Measurements from ENCODE around the gene C22orf23.
"Not testable (repeated sequence)": the region's sequence is repeated elsewhere in the genome, so short reads cannot be mapped to it uniquely, and the experiment has no call there.

Gene C22orf23

GRCh38 chr22:37954686-37955085 lies 1.3 kb upstream of the C22orf23 start:
- H3K4me3 ChIP-seq (ENCODE audit: control insufficient read depth, low read depth, low read length): peak overlapping the region; percentile 94
- no peak for DNase-seq (ENCODE audit: low read depth)
- TF ChIP-seq, protein P1, sequence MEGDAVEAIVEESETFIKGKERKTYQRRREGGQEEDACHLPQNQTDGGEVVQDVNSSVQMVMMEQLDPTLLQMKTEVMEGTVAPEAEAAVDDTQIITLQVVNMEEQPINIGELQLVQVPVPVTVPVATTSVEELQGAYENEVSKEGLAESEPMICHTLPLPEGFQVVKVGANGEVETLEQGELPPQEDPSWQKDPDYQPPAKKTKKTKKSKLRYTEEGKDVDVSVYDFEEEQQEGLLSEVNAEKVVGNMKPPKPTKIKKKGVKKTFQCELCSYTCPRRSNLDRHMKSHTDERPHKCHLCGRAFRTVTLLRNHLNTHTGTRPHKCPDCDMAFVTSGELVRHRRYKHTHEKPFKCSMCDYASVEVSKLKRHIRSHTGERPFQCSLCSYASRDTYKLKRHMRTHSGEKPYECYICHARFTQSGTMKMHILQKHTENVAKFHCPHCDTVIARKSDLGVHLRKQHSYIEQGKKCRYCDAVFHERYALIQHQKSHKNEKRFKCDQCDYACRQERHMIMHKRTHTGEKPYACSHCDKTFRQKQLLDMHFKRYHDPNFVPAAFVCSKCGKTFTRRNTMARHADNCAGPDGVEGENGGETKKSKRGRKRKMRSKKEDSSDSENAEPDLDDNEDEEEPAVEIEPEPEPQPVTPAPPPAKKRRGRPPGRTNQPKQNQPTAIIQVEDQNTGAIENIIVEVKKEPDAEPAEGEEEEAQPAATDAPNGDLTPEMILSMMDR (IDR thresholded peaks at IDR 0.05; ENCODE audit: control insufficient read depth, insufficient read depth, low read depth, low read length, missing control alignments): no peak

- peak; percentile 10 for DNase-seq (ENCODE audit: low read depth)
- H3K4me3 ChIP-seq (ENCODE audit: control insufficient read depth, low read depth, low read length): peak overlapping the region; percentile 94
- TF ChIP-seq, protein P1 (IDR thresholded peaks at IDR 0.05; ENCODE audit: control insufficient read depth, insufficient read depth, low read depth, low read length, missing control alignments): no peak
These were observed 352 bp downstream of the C22orf23 start for GRCh38 chr22:37953062-37953436.

DNA sequence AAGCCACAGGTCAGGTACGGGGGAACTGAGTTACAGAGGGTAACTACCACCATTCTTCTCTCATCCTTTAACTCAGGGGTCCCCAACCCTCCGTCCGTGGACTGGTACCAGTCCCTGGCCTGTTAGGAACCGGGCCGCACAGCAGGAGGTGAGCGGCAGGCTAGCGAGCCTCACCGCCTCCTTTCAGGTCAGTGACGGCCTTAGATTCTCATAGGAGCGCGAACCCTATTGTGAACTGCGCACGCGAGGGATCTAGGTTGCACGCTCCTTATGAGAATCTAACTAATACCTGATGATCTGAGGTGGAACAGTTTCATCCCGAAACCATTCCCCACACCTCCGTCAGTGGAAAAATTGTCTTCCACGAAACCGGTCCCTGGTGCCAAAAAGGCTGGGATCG lies 772 bp downstream of the C22orf23 start:
- not testable (repeated sequence) for DNase-seq (ENCODE audit: low read depth)
- H3K4me3 ChIP-seq (ENCODE audit: control insufficient read depth, low read depth, low read length): peak overlapping the region; percentile 94

DNA sequence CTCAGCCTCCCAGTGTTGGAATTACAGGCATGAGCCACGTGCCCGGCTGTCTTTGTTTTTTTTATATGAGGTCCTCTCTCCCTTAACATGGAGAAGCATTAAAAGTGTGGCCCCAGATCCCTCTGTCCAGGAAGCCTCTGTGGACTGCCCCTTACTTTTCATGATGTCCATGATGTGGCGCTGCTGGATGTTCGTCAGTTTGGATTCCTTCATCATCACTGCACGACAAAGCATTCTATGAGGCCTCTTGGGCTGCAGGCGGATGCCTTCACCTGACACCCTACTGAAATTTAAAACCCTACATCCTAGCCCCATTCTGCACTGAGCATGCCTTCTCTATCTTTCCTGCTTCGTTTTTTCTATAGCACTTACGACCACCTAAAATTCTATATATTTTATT lies 2.1 kb downstream of the C22orf23 start:
- TF ChIP-seq, protein P1 (IDR thresholded peaks at IDR 0.05; ENCODE audit: control insufficient read depth, insufficient read depth, low read depth, low read length, missing control alignments): no peak

GRCh38 chr22:37947142-37947795 lies 6.1 kb downstream of the C22orf23 start:
- DNase-seq (ENCODE audit: low read depth); H3K4me3 ChIP-seq (ENCODE audit: control insufficient read depth, low read depth, low read length): not testable (repeated sequence)

More for the DNA sequence above, 2.1 kb downstream of the C22orf23 start:
- DNase-seq (ENCODE audit: low read depth): no peak
- H3K4me3 ChIP-seq (ENCODE audit: control insufficient read depth, low read depth, low read length): no peak overlapping the region

GRCh38 chr22:37944423-37944822 lies 9.0 kb downstream of the C22orf23 start:
- DNase-seq (ENCODE audit: low read depth); H3K4me3 ChIP-seq (ENCODE audit: control insufficient read depth, low read depth, low read length): not testable (repeated sequence)

- no peak for DNase-seq (ENCODE audit: low read depth)
- H3K4me3 ChIP-seq (ENCODE audit: control insufficient read depth, low read depth, low read length): no peak overlapping the region
- TF ChIP-seq, protein P1 (IDR thresholded peaks at IDR 0.05; ENCODE audit: control insufficient read depth, insufficient read depth, low read depth, low read length, missing control alignments): no peak
These were observed 9.6 kb downstream of the C22orf23 start for GRCh38 chr22:37943825-37944198.

DNA sequence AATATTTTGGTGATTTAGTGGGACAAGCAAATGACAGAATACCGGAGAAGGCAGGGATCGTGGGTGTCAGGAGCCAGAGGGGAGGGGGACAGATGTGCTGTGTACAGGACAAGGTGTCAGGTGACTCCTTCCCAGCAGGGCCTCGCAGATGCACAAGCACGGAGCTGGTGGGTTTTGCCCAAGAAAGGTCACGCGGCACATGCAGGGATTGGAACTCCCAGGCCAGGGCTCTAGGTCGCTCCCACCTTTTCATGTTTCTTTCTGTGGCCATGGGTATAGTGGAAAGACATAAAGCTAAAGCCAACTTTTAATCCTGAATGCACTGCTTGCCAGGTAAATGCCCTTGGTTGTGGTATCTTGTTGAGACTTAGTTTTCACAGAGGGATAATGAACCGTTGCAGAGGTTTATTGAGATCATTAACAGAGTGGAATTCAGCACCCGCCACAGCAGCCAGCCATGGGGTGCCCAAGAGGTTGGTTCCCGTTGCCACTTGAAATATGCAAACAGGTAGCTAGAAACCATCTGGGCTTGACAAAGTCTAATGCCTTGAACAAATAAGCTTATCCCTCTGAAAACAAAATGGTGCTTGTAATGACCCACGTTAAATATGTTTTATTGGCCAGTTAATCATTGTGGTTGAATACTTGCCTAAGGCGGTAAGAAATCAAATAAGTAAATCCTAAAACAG lies 10.1 kb downstream of the C22orf23 start:
- no peak overlapping the region for H3K4me3 ChIP-seq (ENCODE audit: control insufficient read depth, low read depth, low read length)
- TF ChIP-seq, protein P1 (IDR thresholded peaks at IDR 0.05; ENCODE audit: control insufficient read depth, insufficient read depth, low read depth, low read length, missing control alignments): no peak
- DNase-seq (ENCODE audit: low read depth): no peak

Measured in AG09309 (cell line).